SK-N-SH (cell line): ENCODE measurements around the gene PLLP. TPM values are rescaled to one million over a fixed set of nuclear protein-coding genes. Genes with fewer than 3 reads are reported as not detected.

ENCODE experiments used
- CTCF ChIA-PET: fragments of 300-600, 350-600 bp; formaldehyde crosslinking; extraction: SDS; loops from one replicate; lab custom pipeline; 2021; lab: Yijun Ruan, JAX
- POLR2A ChIA-PET: fragments of 350-600 bp; sonication (Branson Sonifier 250); formaldehyde crosslinking; extraction: SDS; loops from one replicate; lab custom pipeline; 2020; ENCODE audit warnings: antibody characterized with exemption, inconsistent platforms; lab: Yijun Ruan, JAX
- DNase-seq: peaks from one replicate; pipeline ENCODE4 v3.0.0; 2012
- H2AFZ ChIP-seq: fragments of 200-600 bp; sonication (generic); 2 replicates; pipeline ENCODE4 v1.8.1; 2016; ENCODE audit warnings: antibody characterized with exemption, mild to moderate bottlenecking, low read depth
- H3F3A ChIP-seq: fragments of 200-600 bp; sonication (generic); replicated peaks from 2 replicates; pipeline ENCODE3; 2016; ENCODE audit warnings: antibody characterized with exemption, mild to moderate bottlenecking; ENCODE audit not compliant: insufficient read depth
- H3K27ac ChIP-seq, 2 experiments: fragments of 200-500 bp in 1 of 2; fragments of 200-600 bp in 1 of 2; sonication (Bioruptor generic) in 1 of 2; sonication (generic), shearing (Covaris generic) in 1 of 2; 2 replicates each; pipeline versions ENCODE4 v1.5.1 to v1.6.1; 2014 to 2016; ENCODE audit warnings: low read depth in 2 of 2, inconsistent platforms in 1 of 2, low read length in 1 of 2, mild to moderate bottlenecking in 1 of 2, mixed read lengths in 1 of 2
- H3K27me3 ChIP-seq: fragments of 200-600 bp; sonication (generic), shearing (Covaris generic); 2 replicates; pipeline ENCODE4 v1.6.1; 2016; ENCODE audit warnings: mixed run types; ENCODE audit not compliant: insufficient read depth
- H3K36me3 ChIP-seq, 2 experiments: fragments of 200-500 bp in 1 of 2; fragments of 200-600 bp in 1 of 2; sonication (Bioruptor generic) in 1 of 2; sonication (generic) in 1 of 2; replicated peaks in 1 of 2; 2 replicates each; pipeline versions ENCODE3 to v1.5.1; 2014 to 2016; ENCODE audit warnings: low read length in 1 of 2, mild to moderate bottlenecking in 1 of 2; ENCODE audit not compliant: insufficient read depth in 2 of 2, control insufficient read depth in 1 of 2
- H3K4me1 ChIP-seq, 2 experiments: fragments of 200-500 bp in 1 of 2; fragments of 200-600 bp in 1 of 2; sonication (Bioruptor generic) in 1 of 2; sonication (generic), shearing (Covaris generic) in 1 of 2; 2 replicates each; pipeline versions ENCODE4 v1.5.1 to v1.6.1; 2014 to 2016; ENCODE audit warnings: low read depth in 1 of 2, low read length in 1 of 2, mixed run types in 1 of 2; ENCODE audit not compliant: insufficient read depth in 2 of 2, control insufficient read depth in 1 of 2
- H3K4me2 ChIP-seq: fragments of 200-600 bp; sonication (generic), shearing (Covaris generic); 2 replicates; pipeline ENCODE4 v1.6.1; 2017; ENCODE audit warnings: mixed run types
- H3K4me3 ChIP-seq, 2 experiments: fragments of 200-500 bp in 1 of 2; fragments of 200-600 bp in 1 of 2; sonication (Bioruptor generic) in 1 of 2; sonication (generic), shearing (Covaris generic) in 1 of 2; 2 replicates each; pipeline versions ENCODE4 v1.5.1 to v1.8.1; 2014 to 2016; ENCODE audit warnings: low read depth in 2 of 2, inconsistent platforms in 1 of 2, low read length in 1 of 2, mild to moderate bottlenecking in 1 of 2, mixed read lengths in 1 of 2, moderate library complexity in 1 of 2
- H3K79me2 ChIP-seq: fragments of 200-600 bp; sonication (generic); 2 replicates; pipeline ENCODE4 v1.8.1; 2017; ENCODE audit warnings: mild to moderate bottlenecking; ENCODE audit not compliant: insufficient read depth
- H3K9ac ChIP-seq: fragments of 200-600 bp; sonication (generic); 2 replicates; pipeline ENCODE4 v1.6.1; 2017; ENCODE audit warnings: mixed run types
- H3K9me2 ChIP-seq: fragments of 200-600 bp; sonication (generic); 2 replicates; pipeline ENCODE4 v1.6.1; 2017; ENCODE audit warnings: mixed run types
- H3K9me3 ChIP-seq: fragments of 200-600 bp; sonication (generic); 2 replicates; pipeline ENCODE4 v1.6.1; 2017; ENCODE audit warnings: mixed run types, mild to moderate bottlenecking, moderate library complexity
- H4K20me1 ChIP-seq: fragments of 200-600 bp; sonication (generic); 2 replicates; pipeline ENCODE4 v1.6.1; 2017; ENCODE audit warnings: mild to moderate bottlenecking, mixed run types; ENCODE audit not compliant: insufficient read depth
- CTCF ChIP-seq: fragments of 200-600 bp; sonication (generic); IDR thresholded peaks from 2 replicates; pipeline ENCODE4 v1.6.1; 2017; ENCODE audit warnings: antibody characterized with exemption, mild to moderate bottlenecking, moderate library complexity
- EP300 ChIP-seq, 2 experiments: IDR thresholded peaks; 2 replicates each; pipeline versions ENCODE4 v1.4.0 to v1.6.1; 2012; ENCODE audit warnings: borderline replicate concordance in 1 of 2, low read depth in 1 of 2, low read length in 1 of 2
- EZH2phosphoT487 ChIP-seq: fragments of 200-600 bp; sonication (generic); IDR thresholded peaks from 2 replicates; pipeline ENCODE4 v1.6.1; 2017; ENCODE audit warnings: low read depth, mixed run types, mild to moderate bottlenecking, antibody characterized with exemption, moderate library complexity, borderline replicate concordance
- GABPA ChIP-seq: IDR thresholded peaks from 2 replicates; pipeline ENCODE4 v1.4.0; 2012; ENCODE audit warnings: low read depth, mild to moderate bottlenecking
- JUND ChIP-seq: IDR thresholded peaks from 2 replicates; pipeline ENCODE4 v1.4.0; 2012
- MXI1 ChIP-seq: IDR thresholded peaks from 2 replicates; pipeline ENCODE4 v1.6.1; 2012; ENCODE audit warnings: mild to moderate bottlenecking, low read depth, low read length, improper control_type of control experiment
- POLR2AphosphoS5 ChIP-seq: IDR thresholded peaks from 2 replicates; pipeline ENCODE4 v1.6.1; 2012; ENCODE audit warnings: low read depth, low read length
- RAD21 ChIP-seq: IDR thresholded peaks from 2 replicates; pipeline ENCODE4 v1.6.1; 2012; ENCODE audit warnings: mild to moderate bottlenecking, low read length
- RCOR1 ChIP-seq: fragments of 150-350 bp; IDR thresholded peaks from 2 replicates; pipeline ENCODE4 v1.6.1; 2017; ENCODE audit warnings: antibody characterized with exemption, low read length
- RFX5 ChIP-seq: IDR thresholded peaks from 2 replicates; pipeline ENCODE4 v1.6.1; 2012; ENCODE audit warnings: mild to moderate bottlenecking, improper control_type of control experiment, low read length
- RXRA ChIP-seq: IDR thresholded peaks from 2 replicates; pipeline ENCODE4 v1.4.0; 2012; ENCODE audit warnings: low read depth, mild to moderate bottlenecking, borderline replicate concordance
- SIN3A ChIP-seq: IDR thresholded peaks from 2 replicates; pipeline ENCODE4 v1.6.1; 2012; ENCODE audit warnings: low read depth, mild to moderate bottlenecking, low read length, moderate library complexity, borderline replicate concordance
- SMC3 ChIP-seq: IDR thresholded peaks from 2 replicates; pipeline ENCODE4 v1.6.1; 2012; ENCODE audit warnings: low read depth, low read length, improper control_type of control experiment
- TAF1 ChIP-seq: IDR thresholded peaks from 2 replicates; pipeline ENCODE4 v1.6.1; 2012; ENCODE audit warnings: low read depth, mild to moderate bottlenecking, low read length, moderate library complexity, borderline replicate concordance
- USF1 ChIP-seq: IDR thresholded peaks from 2 replicates; pipeline ENCODE4 v1.4.0; 2012; ENCODE audit warnings: low read depth, borderline replicate concordance
- WGBS: methylation state at CpG from one replicate; pipeline ENCODE4 v1.1.6; 2017; ENCODE audit warnings: low lambda C conversion rate; 5-methylcytosine and 5-hydroxymethylcytosine counted together
- polyA plus RNA-seq, 3 experiments: library from polyadenylated mRNA; depleted of rRNA; stranded (reverse); fragments of >200 nt; gene quantifications; 2 replicates each; pipeline ENCODE4 v1.2.3, GENCODE V29; 2012
- TF ChIP-seq, protein P1 (sequence below): fragments of 150-350 bp; IDR thresholded peaks from 2 replicates; pipeline ENCODE4 v1.6.1; 2017; ENCODE audit warnings: antibody characterized with exemption, low read length, low read depth, borderline replicate concordance

Gene PLLP
- polyA plus RNA-seq, 1 of the 3 experiments (the other 2 are of a cell fraction), result 1.3 TPM

DNA sequence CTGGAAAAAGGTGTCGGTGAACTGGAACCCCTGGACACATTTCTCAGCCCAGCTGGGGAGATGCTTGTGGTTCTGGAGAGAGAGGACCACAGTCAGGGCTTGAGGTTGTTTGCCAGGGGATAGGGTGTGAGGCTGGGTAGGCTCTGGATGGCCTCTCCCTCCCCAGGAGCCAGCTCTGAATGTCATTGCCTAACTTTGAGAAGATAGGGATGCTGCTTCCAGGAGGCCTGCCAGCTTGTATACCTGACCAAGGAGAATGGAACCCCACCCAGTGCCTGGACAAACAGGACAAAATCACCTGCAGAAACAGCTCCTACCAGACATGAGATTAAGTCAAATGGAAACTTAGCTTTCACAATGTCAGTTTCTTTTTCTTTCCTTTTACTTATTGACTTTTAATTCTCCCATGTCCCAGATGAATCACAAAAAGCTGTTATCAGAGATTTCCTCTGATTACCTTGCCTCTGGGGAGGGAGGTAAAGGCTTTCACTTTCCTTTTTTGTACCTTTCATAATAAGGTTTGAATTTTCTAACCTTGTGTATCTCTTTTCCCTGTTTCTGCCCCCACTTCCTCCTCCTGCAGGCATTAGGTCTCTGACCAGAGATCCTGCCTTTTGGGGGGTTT lies 29.8 kb upstream of the PLLP start:
- Histone ChIP-seq H3K4me3 (no peak overlapping the region), H4K20me1 (no peaks in the 10 kb centered on the region), H3K27ac (no peak overlapping the region), H2AFZ (peak overlapping the region; percentile 43; the same call in 1 of the 2 replicates), H3K4me1 (peaks cover 0 to 29% of the 10 kb centered on the region in 2 experiments; a peak in 2 of 4 replicates), H3K9ac (no peak overlapping the region), H3K9me2 (no peaks in the 10 kb centered on the region), H3F3A (peaks cover 10% of the 10 kb centered on the region), H3K36me3 (no peaks in the 10 kb centered on the region), H3K9me3 (no peaks in the 10 kb centered on the region), H3K27me3 (no peaks in the 10 kb centered on the region), H3K79me2 (no peaks in the 10 kb centered on the region), H3K4me2 (0 out of 2 replicates have a peak overlapping the region, but pooled peaks have one; percentile 4)
- no peak for DNase-seq
- ChIA-PET CTCF (interaction anchor here (0.8 to 26.6 kb wide), 5 partner anchors 13 to 262 kb away, joined by 3 to 544 read pairs (median 4); no protein-coding TSS in a partner anchor), POLR2A (no interaction called here)
- 100% methylated on average over 1 of the region's 1 CpG for WGBS
- TF ChIP-seq JUND, result no peak
- TF ChIP-seq, protein P1, sequence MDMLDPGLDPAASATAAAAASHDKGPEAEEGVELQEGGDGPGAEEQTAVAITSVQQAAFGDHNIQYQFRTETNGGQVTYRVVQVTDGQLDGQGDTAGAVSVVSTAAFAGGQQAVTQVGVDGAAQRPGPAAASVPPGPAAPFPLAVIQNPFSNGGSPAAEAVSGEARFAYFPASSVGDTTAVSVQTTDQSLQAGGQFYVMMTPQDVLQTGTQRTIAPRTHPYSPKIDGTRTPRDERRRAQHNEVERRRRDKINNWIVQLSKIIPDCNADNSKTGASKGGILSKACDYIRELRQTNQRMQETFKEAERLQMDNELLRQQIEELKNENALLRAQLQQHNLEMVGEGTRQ, result no peak
- TF ChIP-seq, all 33 proteins: peak for 0

GRCh38 chr16:57313509-57313908 lies 29.0 kb upstream of the PLLP start:
- no peaks in the 10 kb centered on the region for H3K27me3 ChIP-seq
- H3K9me2 ChIP-seq, result no peaks in the 10 kb centered on the region
- ChIA-PET CTCF (interaction anchor here (0.8 to 26.6 kb wide), 5 partner anchors 13 to 262 kb away, joined by 3 to 544 read pairs (median 4); no protein-coding TSS in a partner anchor), POLR2A (no interaction called here)
- H3F3A ChIP-seq, result peaks cover 10% of the 10 kb centered on the region
- no peaks in the 10 kb centered on the region for H4K20me1 ChIP-seq
- H3K9me3 ChIP-seq, result no peaks in the 10 kb centered on the region
- no peak overlapping the region for H3K4me2 ChIP-seq
- no peak for TF ChIP-seq POLR2AphosphoS5
- no peak for TF ChIP-seq RAD21
- TF ChIP-seq SIN3A, result no peak
- no peak for TF ChIP-seq EZH2phosphoT487
- no peak for TF ChIP-seq SMC3
- TF ChIP-seq RFX5, result no peak
- no peak for TF ChIP-seq EP300 (IDR thresholded peaks at IDR 0.05; ENCODE audit: borderline replicate concordance in 1 of 2, low read depth in 1 of 2, low read length in 1 of 2)
- no peak for TF ChIP-seq GABPA
- TF ChIP-seq TAF1, result no peak
- no peak for TF ChIP-seq RCOR1
- TF ChIP-seq USF1, result no peak
- no peak for TF ChIP-seq CTCF
- no peak for TF ChIP-seq MXI1
- no peak for TF ChIP-seq RXRA
- H3K27ac ChIP-seq, result no peak overlapping the region
- H3K4me1 ChIP-seq, result peaks cover 0 to 29% of the 10 kb centered on the region in 2 experiments; a peak in 2 of 4 replicates
- H3K36me3 ChIP-seq, result no peaks in the 10 kb centered on the region
- H3K79me2 ChIP-seq, result no peaks in the 10 kb centered on the region
- no peak overlapping the region for H3K9ac ChIP-seq
- no peak overlapping the region for H3K4me3 ChIP-seq
- DNase-seq, result no peak
- WGBS, result 88% methylated on average over 2 of the region's 2 CpGs
- H2AFZ ChIP-seq, result no peak overlapping the region
